NCI-H1092 treated with DMSO at 0.1 percent for 48 hours (cell line): ENCODE results near the gene PRADC1.
A peak's percentile ranks its signal among the peaks of the same experiment; 100 is the strongest.
"Not testable (repeated sequence)": the region's sequence is repeated elsewhere in the genome, so short reads cannot be mapped to it uniquely, and the experiment has no call there.

Source experiments
- DNase-seq: peaks from one replicate; lab custom pipeline; 2025; lab: John Stamatoyannopoulos, UW

PRADC1 gene

GRCh38 chr2:73233154-73233931, at the start of gene PRADC1:
PRADC1 (minus strand) TSS chr2:73233239; CDS start chr2:73233160, 79 bp downstream.
- peak; percentile 98 for DNase-seq

DNA sequence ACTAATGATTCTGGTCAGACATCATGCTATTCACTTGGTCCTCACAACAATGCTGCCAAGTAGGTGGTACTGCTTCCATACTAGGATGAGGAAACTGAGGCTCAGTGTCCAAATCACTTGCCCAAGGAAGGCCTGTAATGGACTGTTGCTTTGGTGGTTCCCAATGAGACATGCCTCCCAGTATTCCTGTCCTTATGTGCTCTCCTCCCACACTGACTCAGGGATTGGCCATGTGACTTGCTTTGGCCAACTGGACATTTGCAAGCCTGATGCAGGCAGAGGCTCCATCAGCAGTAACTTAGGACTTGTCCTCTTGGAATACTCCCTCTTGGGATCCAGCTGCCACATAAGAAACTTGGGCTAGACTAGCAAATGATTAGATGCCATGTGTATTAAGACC, 48.2 kb upstream of the PRADC1 start:
- DNase-seq = no peak

DNA sequence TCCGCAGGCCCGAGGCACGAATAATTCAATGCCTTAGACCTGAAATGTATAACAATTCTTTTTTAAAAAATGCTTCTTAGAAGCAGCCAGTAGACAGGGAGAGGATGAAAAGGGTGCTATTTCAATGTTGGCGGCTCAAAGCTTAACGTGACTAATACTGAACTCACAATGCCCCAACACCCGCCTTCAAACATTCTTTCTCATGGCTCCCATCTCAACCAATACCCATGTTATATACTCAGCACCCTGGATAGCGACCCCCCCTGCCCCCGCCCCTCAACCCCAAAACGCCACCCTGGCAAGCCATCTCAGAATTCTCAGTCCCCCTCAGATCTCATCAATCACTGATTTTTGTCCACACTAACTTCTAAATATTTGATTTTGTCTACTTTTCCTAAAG, 46.8 kb upstream of the PRADC1 start:
- DNase-seq = no peak

GRCh38 chr2:73272270-73272669, 39.2 kb upstream of the PRADC1 start:
- no peak for DNase-seq

DNA sequence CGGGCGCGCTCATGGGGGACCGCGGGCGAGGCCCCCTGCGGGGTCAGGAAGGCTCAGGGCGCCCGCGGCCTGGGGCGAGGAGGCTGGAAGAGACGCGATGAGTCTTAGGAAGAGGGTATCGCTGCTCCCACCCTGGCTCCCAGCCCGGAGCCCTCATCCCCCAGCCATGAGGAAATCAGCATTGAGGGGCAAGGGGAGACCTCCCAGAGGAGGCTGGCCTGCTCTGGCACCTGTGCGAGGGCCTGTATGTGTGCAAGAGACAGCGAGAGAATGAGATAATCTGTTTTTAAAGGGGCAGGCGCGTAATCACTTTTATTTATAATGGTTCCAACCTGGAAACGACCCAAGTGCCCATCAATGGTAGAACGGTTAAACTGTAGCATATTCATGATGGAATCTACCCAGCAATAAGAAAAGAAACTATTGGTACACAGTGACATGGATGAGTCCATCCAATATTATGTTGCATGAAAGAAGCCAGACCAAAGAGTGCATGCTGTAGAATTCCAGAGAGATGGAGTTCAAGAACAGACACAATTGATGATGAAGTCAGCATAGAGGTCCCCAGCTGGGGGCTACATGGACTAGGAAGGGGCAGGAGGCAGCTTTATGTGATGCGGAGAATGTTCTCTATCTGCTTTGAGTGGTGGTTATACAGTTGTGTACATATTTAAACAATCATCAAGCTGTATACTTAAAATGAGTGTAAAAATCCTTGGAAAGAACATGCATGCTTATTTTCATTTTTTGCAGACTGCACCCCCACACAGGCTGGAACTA, 36.8 kb upstream of the PRADC1 start:
- no peak for DNase-seq

DNA sequence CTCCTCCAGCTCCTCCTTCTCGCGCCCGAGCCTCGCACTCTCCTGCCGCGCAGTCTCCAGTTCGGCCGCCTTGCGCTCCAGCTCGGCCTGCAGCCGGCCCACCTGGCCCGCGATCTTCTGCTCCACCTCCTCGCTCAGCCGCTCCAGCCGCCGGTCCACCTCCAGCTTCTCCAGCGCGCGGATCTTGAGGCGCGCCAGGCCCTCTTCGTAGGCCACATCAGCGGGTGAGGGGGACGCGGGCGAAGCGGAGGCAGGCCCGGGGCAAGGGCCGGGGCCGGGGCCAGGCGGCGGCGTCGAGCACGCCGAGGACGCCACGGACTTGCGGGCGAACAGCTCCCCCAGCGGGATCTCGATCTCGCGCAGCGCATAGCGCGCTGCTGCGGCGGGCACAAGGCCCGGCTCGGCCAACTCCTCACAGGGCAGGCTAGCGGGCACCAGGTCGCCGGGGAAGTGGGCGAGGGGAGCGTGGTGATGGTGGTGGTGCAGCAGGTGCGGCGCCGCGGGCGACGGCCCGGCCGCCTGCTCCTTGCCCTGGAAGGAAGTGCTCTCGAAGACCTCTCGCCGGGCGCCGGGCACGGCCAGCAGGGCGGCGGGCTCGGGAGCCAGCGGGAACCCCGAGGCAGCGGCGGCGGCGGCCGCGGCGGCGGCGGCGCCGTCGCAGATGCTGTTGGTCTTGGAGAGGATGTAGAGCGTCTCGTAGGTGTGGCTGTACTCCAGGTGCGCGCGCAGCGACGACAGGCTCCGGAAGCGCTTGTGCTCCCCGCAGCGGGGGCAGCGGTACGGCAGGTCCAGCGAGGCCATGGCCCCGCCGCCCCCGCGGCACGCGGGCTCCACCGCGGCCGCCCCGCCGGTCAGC, 36.0 kb upstream of the PRADC1 start:
- peak; percentile 78 for DNase-seq

DNA sequence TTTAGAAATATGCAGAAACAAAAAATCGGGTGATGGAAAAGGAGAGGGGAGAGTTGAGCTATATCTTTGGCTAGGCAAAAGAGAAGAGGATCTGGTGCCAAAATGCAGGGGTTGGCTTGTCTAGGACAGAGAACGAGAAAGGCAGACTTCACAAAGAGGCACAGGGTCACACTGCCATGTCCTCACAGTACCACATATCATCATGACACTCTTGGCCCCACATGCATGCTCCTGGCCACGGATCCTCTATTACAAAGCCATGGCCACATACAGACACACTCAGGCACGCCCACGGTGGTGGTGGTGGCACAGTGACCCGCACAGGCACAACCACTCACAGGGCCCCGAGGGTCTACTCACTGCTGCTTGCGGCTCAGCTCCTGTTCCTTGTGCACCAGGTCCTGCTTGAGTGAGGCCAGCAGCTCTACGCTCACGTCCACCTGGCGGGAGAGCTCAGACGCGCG, 35.4 kb upstream of the PRADC1 start:
- DNase-seq = no peak

DNA sequence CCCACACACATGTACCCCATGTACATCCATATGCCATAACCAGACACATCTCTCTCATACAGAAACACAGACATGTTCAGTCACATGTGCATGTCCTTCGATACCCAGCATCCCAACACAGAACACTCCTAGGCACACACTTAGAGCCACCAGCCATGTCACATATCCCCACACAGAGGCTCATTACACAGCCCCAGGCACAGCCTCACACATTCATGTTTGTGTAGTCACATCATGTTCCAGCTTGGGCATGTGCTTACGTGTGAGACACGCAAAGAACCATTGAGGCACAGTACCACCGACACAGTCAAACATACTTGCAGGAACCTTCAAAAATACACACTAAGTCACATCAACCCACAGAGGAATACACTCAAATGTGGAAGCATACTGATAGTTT, 34.0 kb upstream of the PRADC1 start:
- no peak for DNase-seq

DNA sequence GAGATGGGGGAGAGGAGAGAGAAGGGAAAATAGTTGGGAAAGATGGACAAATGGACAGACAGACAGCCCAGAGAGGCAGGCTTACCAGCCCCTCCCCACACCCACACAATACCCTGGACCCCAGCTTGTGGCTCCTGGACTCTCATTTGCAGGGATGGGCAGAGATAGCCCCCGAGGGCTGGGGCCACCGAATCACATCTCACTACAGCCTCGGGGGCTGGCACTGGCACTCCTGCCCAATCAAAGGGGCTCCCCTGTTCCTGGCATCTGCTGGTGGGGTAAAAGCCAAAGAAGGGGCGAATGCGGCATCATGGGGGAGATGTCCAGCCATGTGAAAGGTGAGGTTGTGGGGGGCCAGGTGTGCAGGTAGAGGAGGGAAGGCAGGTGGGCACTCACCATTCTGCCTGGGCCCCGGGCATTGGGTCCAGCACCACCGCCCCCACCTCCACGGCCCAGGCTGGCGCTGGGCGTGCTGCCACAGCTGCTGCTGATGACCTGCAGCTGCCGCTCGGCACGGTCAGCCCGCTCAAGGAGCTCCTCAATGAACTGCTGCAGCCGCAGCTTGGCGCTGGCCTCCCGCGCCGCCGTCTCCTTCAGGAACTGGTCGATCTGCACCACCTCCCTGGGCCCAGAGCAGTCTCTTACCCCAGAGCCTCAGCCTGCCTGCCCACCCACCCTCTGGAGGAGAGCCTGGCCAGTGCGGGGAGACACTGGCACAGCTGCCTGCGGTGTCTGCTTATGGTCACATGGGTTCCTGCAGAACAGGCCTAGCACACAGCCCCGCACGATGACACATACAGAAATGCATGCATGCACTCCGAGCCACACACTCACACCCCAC, 33.2 kb upstream of the PRADC1 start:
- DNase-seq = peak; percentile 22

- DNase-seq = no peak
These were observed 32.4 kb upstream of the PRADC1 start for GRCh38 chr2:73265298-73266060.

DNA sequence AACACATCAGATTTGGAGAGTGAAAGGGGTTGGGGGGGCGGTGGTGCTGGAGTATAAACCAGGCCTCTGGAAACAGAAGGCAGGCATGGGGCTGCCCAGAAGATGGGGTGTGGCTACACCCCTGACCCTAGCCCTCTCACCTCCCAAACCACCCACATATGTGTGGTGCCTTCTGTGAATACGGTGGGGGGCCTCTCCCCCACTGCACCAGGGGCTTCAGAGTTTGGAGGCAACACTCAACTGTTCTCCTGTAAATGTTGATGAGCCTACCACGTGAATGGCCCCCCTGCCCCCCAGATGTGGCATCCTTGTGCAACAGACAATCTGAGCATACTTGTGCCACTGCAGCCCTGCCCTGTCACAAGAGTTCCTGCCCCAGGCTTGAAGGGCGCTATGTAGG, 31.7 kb upstream of the PRADC1 start:
- no peak for DNase-seq

- DNase-seq = no peak
These were observed 31.2 kb upstream of the PRADC1 start for GRCh38 chr2:73264332-73264606.

DNA sequence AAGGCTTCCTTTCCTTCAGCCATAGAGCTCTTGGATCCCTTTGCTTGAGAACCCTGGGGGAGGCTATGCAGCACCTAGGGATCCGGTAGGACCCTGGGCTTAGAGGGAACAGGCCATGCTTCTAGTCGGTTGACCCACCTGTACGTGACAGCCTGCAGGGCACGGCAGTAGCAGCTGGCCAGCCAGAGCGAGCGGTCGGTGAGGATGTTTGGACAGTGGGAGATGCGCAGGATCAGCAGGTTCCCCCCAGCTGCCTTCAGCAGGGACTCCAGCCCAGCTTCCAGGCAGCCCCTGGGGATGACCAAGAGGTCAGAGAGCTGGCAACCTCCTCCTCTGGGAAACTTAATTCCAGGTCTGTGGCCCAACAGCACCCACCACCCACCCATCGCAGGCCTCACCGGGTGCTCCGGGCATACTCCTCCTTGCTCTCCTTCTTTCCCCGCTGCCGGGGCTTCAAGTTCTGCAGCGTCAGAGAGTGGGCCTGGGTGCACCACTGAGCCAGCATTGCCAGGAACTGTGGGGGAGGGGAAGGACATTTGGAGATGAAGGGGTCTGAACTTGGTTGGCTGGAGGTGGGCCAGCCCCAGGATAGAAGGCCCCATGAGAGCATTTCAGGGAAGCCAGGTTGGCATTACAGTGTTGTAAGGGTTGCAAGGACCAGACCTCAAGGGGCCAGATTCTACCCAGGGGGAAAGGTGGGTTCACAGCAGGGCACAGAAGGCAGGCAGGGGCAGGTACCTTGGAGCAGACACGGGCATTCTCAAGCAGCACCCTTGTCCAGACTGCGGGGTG, 30.7 kb upstream of the PRADC1 start:
- no peak for DNase-seq

GRCh38 chr2:73262691-73263429, 29.8 kb upstream of the PRADC1 start:
- DNase-seq = not testable (repeated sequence)

DNA sequence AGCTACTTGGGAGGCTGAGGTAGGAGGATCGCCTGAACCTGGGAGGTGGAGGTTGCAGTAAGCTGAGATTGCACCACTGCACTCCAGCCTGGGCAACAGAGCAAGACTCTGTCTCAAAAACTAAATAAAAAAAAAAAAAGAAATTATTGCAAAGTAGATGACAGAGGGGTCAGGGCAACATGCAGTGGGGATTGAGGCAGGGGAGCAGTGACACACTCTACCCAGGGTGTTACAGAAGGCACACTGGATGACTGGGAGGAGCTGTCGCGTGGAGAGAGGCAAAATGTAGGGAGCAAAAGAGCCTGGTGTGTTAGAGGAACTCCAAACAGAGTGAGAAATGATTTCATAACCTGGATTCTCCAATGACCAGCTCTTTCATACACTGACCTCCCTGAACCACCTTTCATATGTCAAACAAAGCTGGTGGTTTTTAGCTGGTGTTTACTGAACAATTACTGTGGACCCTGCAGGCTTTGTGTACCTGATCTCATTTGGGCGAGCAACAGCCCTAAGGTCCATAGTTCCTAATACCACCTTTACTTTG, 29.1 kb upstream of the PRADC1 start:
- no peak for DNase-seq

DNA sequence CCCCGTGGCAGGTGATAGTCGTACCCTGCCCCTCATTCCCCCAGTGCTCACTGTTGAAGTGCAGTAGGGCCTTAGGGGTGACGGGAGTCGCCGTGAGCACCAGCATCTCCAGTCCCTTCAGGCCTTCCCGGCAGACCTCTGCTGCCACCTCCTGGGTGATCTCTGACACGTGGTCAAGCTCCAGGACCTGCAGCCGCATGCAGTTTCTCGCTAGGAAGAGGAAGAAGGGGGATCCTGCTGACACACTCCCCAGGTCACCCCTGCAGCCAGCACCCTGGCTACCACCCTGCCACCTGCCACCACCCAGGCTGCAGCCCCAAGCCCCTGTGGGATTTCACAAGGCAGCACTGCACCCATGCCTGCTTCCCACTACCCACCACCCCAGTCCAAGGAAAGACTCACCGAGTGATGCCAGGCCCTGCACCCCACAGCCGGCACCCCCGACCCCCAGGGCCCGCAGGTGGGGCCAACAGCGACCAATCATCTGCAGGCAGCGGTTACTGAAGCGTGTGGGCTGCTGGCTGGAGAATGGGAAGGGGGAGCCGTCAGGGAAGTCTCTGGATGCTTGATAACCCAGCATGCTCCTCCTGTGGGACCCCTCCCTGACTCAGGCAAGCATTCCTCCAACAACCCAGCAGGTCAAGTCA, 27.4 kb upstream of the PRADC1 start:
- DNase-seq = no peak

DNA sequence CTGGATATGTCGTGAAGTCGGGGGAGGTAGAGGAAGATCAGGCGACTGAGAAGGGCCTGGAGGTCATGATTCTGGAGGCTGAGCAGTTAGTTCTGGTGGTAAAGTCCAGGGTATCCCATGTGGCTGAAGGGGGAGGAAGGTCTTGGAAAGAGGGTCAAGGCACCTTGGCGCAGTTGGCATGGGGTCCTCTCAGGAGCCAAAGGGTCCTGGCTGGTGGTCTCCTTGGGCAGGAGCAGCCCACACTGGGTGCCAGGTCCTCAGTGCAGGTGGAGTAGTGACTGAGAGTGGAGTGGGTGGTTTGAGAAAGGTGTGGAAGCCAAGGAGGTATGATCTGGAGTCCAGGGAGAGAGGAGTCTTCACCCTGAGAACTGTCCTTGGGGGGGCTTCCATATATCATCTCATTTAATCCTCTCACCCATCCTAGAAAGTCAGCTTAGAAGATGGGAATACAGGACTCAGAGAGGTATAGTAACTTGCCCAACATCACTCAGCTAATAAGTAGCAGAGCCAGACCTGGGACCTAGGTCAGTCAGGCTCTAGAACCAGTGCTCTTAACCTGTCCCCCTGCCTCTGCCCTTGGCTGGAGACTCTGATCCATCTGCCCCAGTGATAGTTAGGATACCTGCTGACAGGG, 26.8 kb upstream of the PRADC1 start:
- DNase-seq = no peak

GRCh38 chr2:73259276-73259675, 26.2 kb upstream of the PRADC1 start:
- DNase-seq = no peak
